ENCODE data around the gene TPK1.

DNA sequence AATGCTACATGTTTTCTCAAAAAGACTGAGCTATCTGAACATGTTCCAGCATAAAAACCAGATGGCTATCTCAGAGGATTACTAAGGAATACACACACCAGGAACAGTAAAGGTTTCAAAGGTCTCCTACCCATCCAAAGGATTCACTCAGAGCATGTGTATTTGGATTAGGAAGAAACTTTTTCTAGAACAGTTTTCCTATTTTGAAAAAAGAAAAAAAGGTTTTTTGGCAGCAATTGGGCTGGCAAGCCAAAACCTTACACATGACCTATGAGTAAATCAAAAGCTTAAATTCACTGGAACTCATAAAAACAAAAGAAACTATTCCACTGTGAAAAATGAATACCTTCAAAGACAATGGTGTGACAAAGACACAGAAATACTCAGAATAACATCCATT, 9.6 kb downstream of the TPK1 start:
- TF ChIP-seq MYC (CRISPR knock-in tag; IDR thresholded peaks at IDR 0.05; ENCODE audit: borderline replicate concordance) (no peak), ZNF292 (CRISPR knock-in tag; IDR thresholded peaks at IDR 0.05; ENCODE audit: borderline replicate concordance, low read depth) (no peak), ELF1 (CRISPR knock-in tag; IDR thresholded peaks at IDR 0.05) (no peak)
- TF ChIP-seq, protein P1, sequence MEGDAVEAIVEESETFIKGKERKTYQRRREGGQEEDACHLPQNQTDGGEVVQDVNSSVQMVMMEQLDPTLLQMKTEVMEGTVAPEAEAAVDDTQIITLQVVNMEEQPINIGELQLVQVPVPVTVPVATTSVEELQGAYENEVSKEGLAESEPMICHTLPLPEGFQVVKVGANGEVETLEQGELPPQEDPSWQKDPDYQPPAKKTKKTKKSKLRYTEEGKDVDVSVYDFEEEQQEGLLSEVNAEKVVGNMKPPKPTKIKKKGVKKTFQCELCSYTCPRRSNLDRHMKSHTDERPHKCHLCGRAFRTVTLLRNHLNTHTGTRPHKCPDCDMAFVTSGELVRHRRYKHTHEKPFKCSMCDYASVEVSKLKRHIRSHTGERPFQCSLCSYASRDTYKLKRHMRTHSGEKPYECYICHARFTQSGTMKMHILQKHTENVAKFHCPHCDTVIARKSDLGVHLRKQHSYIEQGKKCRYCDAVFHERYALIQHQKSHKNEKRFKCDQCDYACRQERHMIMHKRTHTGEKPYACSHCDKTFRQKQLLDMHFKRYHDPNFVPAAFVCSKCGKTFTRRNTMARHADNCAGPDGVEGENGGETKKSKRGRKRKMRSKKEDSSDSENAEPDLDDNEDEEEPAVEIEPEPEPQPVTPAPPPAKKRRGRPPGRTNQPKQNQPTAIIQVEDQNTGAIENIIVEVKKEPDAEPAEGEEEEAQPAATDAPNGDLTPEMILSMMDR (CRISPR knock-in tag; IDR thresholded peaks at IDR 0.05): no peak

Measured in HepG2 (cell line).